ENCODE data around the gene IL4I1.

Gene IL4I1

DNA sequence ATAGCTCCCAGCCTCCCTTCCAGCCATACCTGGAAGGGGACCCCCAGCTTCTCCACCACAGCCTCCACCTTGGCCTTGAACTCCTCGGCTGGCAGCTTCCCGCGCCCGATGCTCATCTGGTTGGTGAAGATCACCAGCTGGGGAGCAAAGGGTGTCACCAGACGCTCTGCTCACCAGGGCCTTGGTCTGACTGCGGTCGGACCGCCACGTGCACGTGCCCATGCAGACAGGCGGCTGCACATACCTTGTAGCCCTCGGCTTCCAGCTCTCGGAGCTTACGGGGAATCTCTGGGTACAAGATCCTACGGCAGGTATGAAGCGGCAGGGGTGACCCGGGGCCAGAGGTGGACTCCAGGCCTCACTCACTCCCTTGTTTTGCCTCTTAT, 32.8 kb downstream of the IL4I1 start:
- no peak for TF ChIP-seq SUZ12 (IDR thresholded peaks at IDR 0.05; ENCODE audit: extremely low read depth, insufficient read depth, insufficient read length)
- no peak for TF ChIP-seq YY1 (IDR thresholded peaks at IDR 0.05; ENCODE audit: insufficient read depth, insufficient read length)
- no peak for TF ChIP-seq ZNF274 (IDR thresholded peaks at IDR 0.05; ENCODE audit: low read depth, low read length)

DNA sequence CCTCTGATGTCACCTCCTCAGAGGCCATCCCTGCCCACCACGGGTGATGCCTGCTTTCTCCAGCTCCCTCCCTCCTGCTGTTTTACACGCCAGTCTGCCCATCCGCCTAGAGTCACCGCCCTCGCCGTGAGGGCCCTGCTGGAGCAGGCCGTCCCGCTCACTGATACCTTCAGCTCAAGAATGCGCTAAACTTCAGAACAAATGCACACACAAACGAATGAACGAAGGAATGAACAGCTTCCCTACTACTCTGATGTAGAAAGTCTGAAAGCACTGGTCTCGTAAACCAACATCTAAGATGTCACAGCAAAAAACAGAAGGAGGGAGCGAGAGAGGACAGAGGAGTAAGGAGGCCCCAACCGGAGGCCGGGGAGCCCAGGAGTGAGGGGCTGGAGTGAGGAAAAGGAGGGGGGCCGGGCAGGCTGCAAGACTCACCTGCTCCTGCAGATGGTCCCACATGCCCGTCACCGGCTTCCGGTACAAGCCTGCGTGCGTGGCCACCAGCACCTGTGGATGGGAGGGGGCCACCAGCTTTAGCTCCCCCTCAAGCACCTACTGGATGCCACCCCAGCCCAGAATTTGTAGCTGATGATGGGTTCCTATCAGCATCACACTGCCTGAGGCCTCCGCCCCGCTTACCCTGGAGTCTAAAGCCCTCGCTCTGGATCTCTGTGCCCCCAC, 33.3 kb downstream of the IL4I1 start:
- H3K9me3 ChIP-seq (ENCODE audit: insufficient read depth, low read length), result no peaks in the 10 kb centered on the region
- peak overlapping the region; percentile 56 for H3K9ac ChIP-seq (ENCODE audit: insufficient read length, low read depth)
- H3K36me3 ChIP-seq (ENCODE audit: insufficient read depth, insufficient read length, low read length), result peaks cover 69% of the 10 kb centered on the region
- H3K27me3 ChIP-seq (ENCODE audit: insufficient read depth, insufficient read length), result no peaks in the 10 kb centered on the region
- H3K4me1 ChIP-seq (ENCODE audit: insufficient read depth, insufficient read length), result peaks cover 27% of the 10 kb centered on the region
- H3K4me3 ChIP-seq (ENCODE audit: insufficient read length, low read depth), result no peak overlapping the region
- TF ChIP-seq YY1 (IDR thresholded peaks at IDR 0.05; ENCODE audit: insufficient read depth, insufficient read length) (no peak), SUZ12 (IDR thresholded peaks at IDR 0.05; ENCODE audit: extremely low read depth, insufficient read depth, insufficient read length) (no peak), ZNF274 (IDR thresholded peaks at IDR 0.05; ENCODE audit: low read depth, low read length) (no peak)
- no peak for DNase-seq (ENCODE audit: low read depth, low spot score)

More for the DNA sequence above, 32.8 kb downstream of the IL4I1 start:
- no peaks in the 10 kb centered on the region for H3K9me3 ChIP-seq (ENCODE audit: insufficient read depth, low read length)
- no peaks in the 10 kb centered on the region for H3K27me3 ChIP-seq (ENCODE audit: insufficient read depth, insufficient read length)
- H3K9ac ChIP-seq (ENCODE audit: insufficient read length, low read depth), result peak overlapping the region; percentile 56
- H3K4me3 ChIP-seq (ENCODE audit: insufficient read length, low read depth), result no peak overlapping the region
- DNase-seq (ENCODE audit: low read depth, low spot score), result no peak
- peaks cover 63% of the 10 kb centered on the region for H3K36me3 ChIP-seq (ENCODE audit: insufficient read depth, insufficient read length, low read length)
- peaks cover 27% of the 10 kb centered on the region for H3K4me1 ChIP-seq (ENCODE audit: insufficient read depth, insufficient read length)

DNA sequence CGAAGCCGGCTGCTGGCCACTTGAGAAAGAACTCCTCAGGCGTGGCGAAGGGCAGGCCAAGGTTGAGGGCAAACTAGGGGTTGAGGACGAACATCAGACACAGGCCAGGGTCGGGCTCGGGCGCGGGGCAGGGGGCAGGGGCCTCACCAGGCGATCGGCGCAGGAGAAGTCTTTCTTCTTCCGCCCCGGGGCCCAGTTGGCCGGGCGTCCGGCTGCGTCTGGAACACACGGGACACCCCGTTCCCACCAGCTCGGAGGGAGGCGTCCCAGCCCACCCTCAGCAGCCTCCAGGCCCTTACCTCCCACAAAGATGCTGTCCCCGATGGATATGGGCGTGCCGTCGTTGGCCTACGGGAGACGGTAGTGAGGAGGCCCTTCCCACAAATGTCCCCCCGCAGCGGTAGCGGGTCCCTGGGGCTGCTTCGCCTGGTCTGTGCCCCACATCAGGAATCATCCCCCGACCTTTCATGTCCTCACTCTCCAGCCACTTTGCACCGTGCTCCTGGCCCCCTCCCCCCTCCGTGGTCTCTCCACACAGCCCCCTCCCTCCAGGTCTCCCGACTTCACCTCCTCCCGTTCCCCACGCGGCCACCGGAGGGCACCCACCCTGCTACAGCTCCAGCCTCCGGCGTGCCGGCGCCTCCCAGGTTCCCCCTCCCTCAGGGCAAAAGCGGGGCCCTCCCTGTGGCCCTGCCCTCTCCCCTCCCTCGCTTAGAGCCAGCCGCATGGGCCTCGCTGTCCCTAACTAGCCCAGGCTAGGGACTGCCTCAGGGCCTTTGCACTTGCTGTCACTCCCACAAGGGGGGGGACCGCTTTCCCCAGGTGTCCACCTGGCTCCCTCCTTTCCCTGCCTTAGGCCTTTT, 34.1 kb downstream of the IL4I1 start:
- no peak for TF ChIP-seq SUZ12 (IDR thresholded peaks at IDR 0.05; ENCODE audit: extremely low read depth, insufficient read depth, insufficient read length)
- TF ChIP-seq ZNF274 (IDR thresholded peaks at IDR 0.05; ENCODE audit: low read depth, low read length), result no peak
- TF ChIP-seq YY1 (IDR thresholded peaks at IDR 0.05; ENCODE audit: insufficient read depth, insufficient read length), result no peak
- Histone ChIP-seq H3K4me1 (ENCODE audit: insufficient read depth, insufficient read length) (peaks cover 31% of the 10 kb centered on the region), H3K36me3 (ENCODE audit: insufficient read depth, insufficient read length, low read length) (peaks cover 76% of the 10 kb centered on the region), H3K9me3 (ENCODE audit: insufficient read depth, low read length) (no peaks in the 10 kb centered on the region), H3K9ac (ENCODE audit: insufficient read length, low read depth) (no peak overlapping the region), H3K27me3 (ENCODE audit: insufficient read depth, insufficient read length) (no peaks in the 10 kb centered on the region), H3K4me3 (ENCODE audit: insufficient read length, low read depth) (no peak overlapping the region)
- no peak for DNase-seq (ENCODE audit: low read depth, low spot score)

DNA sequence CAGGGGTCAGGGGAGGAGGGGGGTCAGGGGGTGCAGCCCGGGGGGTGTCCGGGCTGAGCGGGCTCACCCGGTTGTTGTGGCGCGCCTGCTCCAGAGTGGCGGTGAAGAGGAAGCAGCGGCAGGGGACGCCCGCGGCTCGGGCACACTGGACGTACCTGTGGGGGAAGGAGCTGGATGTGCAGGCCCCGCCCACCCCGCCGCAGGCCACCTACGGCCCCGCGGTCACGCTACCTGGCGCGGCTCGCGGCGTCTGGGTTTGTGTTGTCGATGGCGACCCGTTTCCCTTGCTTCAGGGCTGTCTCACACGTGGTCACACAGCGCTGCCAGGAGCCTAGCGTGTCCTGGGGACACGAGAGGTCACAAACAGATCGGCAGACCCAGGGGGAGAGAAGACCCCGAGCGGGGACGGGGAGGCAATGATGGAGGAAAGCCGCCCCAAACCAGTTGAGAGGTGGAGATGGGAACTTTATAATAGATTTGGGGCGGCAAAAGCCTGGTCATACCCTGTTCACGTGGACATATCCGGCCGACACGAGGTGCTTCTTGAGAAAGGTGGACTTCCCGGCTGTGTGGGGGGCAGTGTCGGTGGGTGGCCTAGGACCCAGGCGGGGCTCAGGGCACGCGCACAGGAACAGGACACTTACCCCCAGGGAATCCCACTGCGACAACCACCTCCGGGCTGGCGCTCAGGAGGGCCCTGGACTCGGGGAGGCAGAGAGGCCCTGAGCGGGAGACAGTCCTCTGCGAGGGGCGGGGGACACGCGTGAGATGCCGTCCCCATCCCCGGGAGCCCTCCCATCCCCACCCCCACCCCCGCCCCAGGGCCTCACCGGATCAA, 34.9 kb downstream of the IL4I1 start:
- H3K4me3 ChIP-seq (ENCODE audit: insufficient read length, low read depth), result no peak overlapping the region
- H3K36me3 ChIP-seq (ENCODE audit: insufficient read depth, insufficient read length, low read length), result peaks cover 85% of the 10 kb centered on the region
- no peak for TF ChIP-seq ZNF274 (IDR thresholded peaks at IDR 0.05; ENCODE audit: low read depth, low read length)
- no peak for TF ChIP-seq SUZ12 (IDR thresholded peaks at IDR 0.05; ENCODE audit: extremely low read depth, insufficient read depth, insufficient read length)
- TF ChIP-seq YY1 (IDR thresholded peaks at IDR 0.05; ENCODE audit: insufficient read depth, insufficient read length), result no peak
- no peaks in the 10 kb centered on the region for H3K27me3 ChIP-seq (ENCODE audit: insufficient read depth, insufficient read length)
- no peak for DNase-seq (ENCODE audit: low read depth, low spot score)
- H3K9me3 ChIP-seq (ENCODE audit: insufficient read depth, low read length), result no peaks in the 10 kb centered on the region
- peaks cover 35% of the 10 kb centered on the region for H3K4me1 ChIP-seq (ENCODE audit: insufficient read depth, insufficient read length)
- H3K9ac ChIP-seq (ENCODE audit: insufficient read length, low read depth), result no peak overlapping the region

DNA sequence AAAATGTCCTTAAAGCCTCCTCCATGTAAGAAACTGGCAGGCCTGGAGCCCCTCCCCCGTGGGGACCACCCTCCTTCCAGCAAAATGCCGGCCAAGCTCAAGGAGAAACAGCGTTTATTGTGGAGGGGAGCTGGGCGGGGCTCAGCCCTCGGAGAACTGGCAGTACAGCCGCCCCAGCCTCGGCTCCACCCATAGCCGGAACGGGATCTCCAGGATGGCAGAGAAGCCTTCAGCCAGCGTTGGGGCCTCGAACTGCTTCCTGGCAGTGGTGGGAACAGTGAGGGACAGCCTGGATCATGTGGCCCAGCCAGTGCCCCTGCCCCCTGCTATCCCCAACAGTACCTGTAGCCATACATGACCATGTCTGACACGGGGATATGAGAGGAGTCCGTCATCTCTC, 35.6 kb downstream of the IL4I1 start:
- Histone ChIP-seq H3K27me3 (ENCODE audit: insufficient read depth, insufficient read length) (no peaks in the 10 kb centered on the region), H3K4me3 (ENCODE audit: insufficient read length, low read depth) (no peak overlapping the region), H3K36me3 (ENCODE audit: insufficient read depth, insufficient read length, low read length) (peaks cover 86% of the 10 kb centered on the region), H3K9me3 (ENCODE audit: insufficient read depth, low read length) (no peaks in the 10 kb centered on the region), H3K4me1 (ENCODE audit: insufficient read depth, insufficient read length) (peaks cover 35% of the 10 kb centered on the region), H3K9ac (ENCODE audit: insufficient read length, low read depth) (no peak overlapping the region)
- TF ChIP-seq YY1 (IDR thresholded peaks at IDR 0.05; ENCODE audit: insufficient read depth, insufficient read length) (no peak), SUZ12 (IDR thresholded peaks at IDR 0.05; ENCODE audit: extremely low read depth, insufficient read depth, insufficient read length) (no peak), ZNF274 (IDR thresholded peaks at IDR 0.05; ENCODE audit: low read depth, low read length) (no peak)
- DNase-seq (ENCODE audit: low read depth, low spot score), result no peak

DNA sequence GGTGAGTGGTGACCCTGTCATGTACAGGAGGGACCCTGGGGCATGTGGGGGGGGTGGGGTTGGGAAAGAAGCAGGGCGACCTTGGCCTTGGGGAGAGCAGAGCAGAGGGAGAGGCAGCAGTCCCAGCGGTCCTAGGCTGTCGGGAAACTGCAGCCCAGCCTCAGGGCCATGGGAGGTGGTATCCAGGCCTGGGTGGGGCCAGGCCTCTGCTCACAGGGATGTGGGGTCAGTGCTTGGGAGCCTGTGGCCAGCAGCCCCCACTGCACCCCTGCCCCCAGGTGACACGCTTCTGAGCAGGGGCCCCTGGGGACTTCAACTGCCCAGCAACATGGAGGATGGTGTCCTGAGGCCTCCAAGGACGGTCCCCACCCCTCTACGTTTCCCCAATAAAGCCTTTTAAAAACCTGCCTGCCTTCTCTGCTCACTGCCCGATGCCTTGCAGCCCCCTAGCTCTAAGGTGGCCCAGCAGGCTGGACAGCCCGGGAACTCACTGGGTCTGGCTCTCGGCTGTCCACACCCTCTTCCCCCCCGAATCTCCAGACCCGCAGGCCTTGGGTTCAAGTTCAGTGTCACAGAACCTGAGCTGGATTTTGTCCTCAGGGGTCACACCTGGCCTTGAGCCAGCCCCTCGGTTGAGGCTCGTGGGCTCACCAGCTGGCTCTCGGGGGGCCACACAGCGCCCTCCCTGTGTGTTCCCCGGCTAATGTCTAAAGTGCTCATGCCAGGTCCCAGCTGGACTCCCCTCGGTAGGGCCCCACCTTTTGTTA, 36.2 kb downstream of the IL4I1 start:
- Histone ChIP-seq H3K9me3 (ENCODE audit: insufficient read depth, low read length) (no peaks in the 10 kb centered on the region), H3K36me3 (ENCODE audit: insufficient read depth, insufficient read length, low read length) (peaks cover 89% of the 10 kb centered on the region), H3K27me3 (ENCODE audit: insufficient read depth, insufficient read length) (no peaks in the 10 kb centered on the region), H3K4me1 (ENCODE audit: insufficient read depth, insufficient read length) (peaks cover 32% of the 10 kb centered on the region), H3K4me3 (ENCODE audit: insufficient read length, low read depth) (no peak overlapping the region), H3K9ac (ENCODE audit: insufficient read length, low read depth) (no peak overlapping the region)
- DNase-seq (ENCODE audit: low read depth, low spot score), result no peak
- no peak for TF ChIP-seq YY1 (IDR thresholded peaks at IDR 0.05; ENCODE audit: insufficient read depth, insufficient read length)
- no peak for TF ChIP-seq ZNF274 (IDR thresholded peaks at IDR 0.05; ENCODE audit: low read depth, low read length)
- TF ChIP-seq SUZ12 (IDR thresholded peaks at IDR 0.05; ENCODE audit: extremely low read depth, insufficient read depth, insufficient read length), result no peak
